Panc1 (cell line): Measurements from ENCODE around the gene TBATA. TPM values are rescaled to one million over a fixed set of nuclear protein-coding genes. Genes with fewer than 3 reads are reported as not detected.

ENCODE experiments used
- ATAC-seq: fragments of 200-7000 bp; cut with Tn5 transposase; 2 replicates; pipeline ENCODE4 v1.9.1; 2020; ENCODE audit warnings: mild to moderate bottlenecking, moderate library complexity
- BruUV-seq: library from RNA; stranded (reverse); fragments of 400-500 nt; replicated peaks from 2 replicates; lab custom pipeline; 2021; lab: Mats Ljungman, UMichigan
- CTCF ChIA-PET: fragments of 300-600 bp; sonication (Branson Sonifier 250); formaldehyde crosslinking; loops from one replicate; lab custom pipeline; 2022; ENCODE audit warnings: antibody characterized with exemption; lab: Charles Lee
- POLR2A ChIA-PET: fragments of 300-600 bp; sonication (Branson Sonifier 250); formaldehyde crosslinking; loops from one replicate; lab custom pipeline; 2022; ENCODE audit warnings: antibody characterized with exemption; lab: Charles Lee
- DNase-seq: peaks from one replicate; pipeline ENCODE4 v3.0.0-alpha.2; 2010; ENCODE audit warnings: low read depth, low spot score
- H3K27ac ChIP-seq: 2 replicates; pipeline ENCODE4 v1.5.1; 2011; ENCODE audit warnings: mild to moderate bottlenecking, low read length, inconsistent platforms
- H3K27me3 ChIP-seq: fragments of 200-500 bp; sonication (Bioruptor generic); 2 replicates; pipeline ENCODE4 v1.6.0; 2014; ENCODE audit warnings: low read length, inconsistent platforms; ENCODE audit not compliant: control insufficient read depth, insufficient read depth
- H3K36me3 ChIP-seq: fragments of 200-500 bp; sonication (Bioruptor generic); 2 replicates; pipeline ENCODE4 v1.5.1; 2014; ENCODE audit warnings: inconsistent platforms, mild to moderate bottlenecking, low read length, moderate library complexity; ENCODE audit not compliant: control insufficient read depth, insufficient read depth
- H3K4me1 ChIP-seq: 2 replicates; pipeline ENCODE4 v1.5.1; 2011; ENCODE audit warnings: inconsistent platforms, mild to moderate bottlenecking, low read length, moderate library complexity; ENCODE audit not compliant: control insufficient read depth, insufficient read depth
- H3K4me3 ChIP-seq, 2 experiments: 2 replicates each; pipeline ENCODE4 v1.5.1; 2011 to 2012; ENCODE audit warnings: low read depth in 2 of 2, low read length in 2 of 2, mild to moderate bottlenecking in 2 of 2, inconsistent platforms in 1 of 2, moderate library complexity in 1 of 2
- H3K9me3 ChIP-seq: fragments of 200-500 bp; sonication (Bioruptor generic); 2 replicates; pipeline ENCODE4 v1.5.1; 2014; ENCODE audit warnings: low read depth, mild to moderate bottlenecking, inconsistent platforms, low read length, moderate library complexity; ENCODE audit not compliant: control insufficient read depth, insufficient read depth
- CTCF ChIP-seq: fragments of 450-650 bp; IDR thresholded peaks from 2 replicates; pipeline ENCODE4 v1.5.1; 2017; ENCODE audit warnings: mild to moderate bottlenecking
- POLR2AphosphoS5 ChIP-seq: IDR thresholded peaks from 2 replicates; pipeline ENCODE4 v1.6.1; 2012; ENCODE audit warnings: mild to moderate bottlenecking, low read depth, low read length, moderate library complexity
- REST ChIP-seq, 2 experiments: IDR thresholded peaks; 2 replicates each; pipeline ENCODE4 v1.6.1; 2011 to 2012; ENCODE audit warnings: low read depth in 2 of 2, control low read depth in 1 of 2, low read length in 1 of 2, mild to moderate bottlenecking in 1 of 2, moderate library complexity in 1 of 2; ENCODE audit not compliant: insufficient read depth in 1 of 2
- SIN3A ChIP-seq: IDR thresholded peaks from 2 replicates; pipeline ENCODE4 v1.6.1; 2012; ENCODE audit warnings: low read depth, mild to moderate bottlenecking, low read length, moderate library complexity, borderline replicate concordance; ENCODE audit not compliant: insufficient read depth
- TCF7L2 ChIP-seq: IDR thresholded peaks from 2 replicates; pipeline ENCODE4 v1.6.1; 2011; ENCODE audit warnings: mild to moderate bottlenecking, low read depth, low read length, inconsistent platforms
- in situ Hi-C: cut with HindIII; loops from 2 replicates; pipeline ENCODE4 v1.10.0; 2016; ENCODE audit warnings: low sequenced_read_pairs, low pct_unique_long_range_greater_than_20kb
- intact Hi-C: fragments of 100-400 bp; cut with micrococcal nuclease; formaldehyde crosslinking; loops from one replicate; pipeline ENCODE4 v1.10.0; 2022; ENCODE audit not compliant: unreplicated experiment
- total RNA-seq: library from RNA; stranded (reverse); gene quantifications from one replicate; pipeline ENCODE4 v1.2.1, GENCODE V29; 2021; ENCODE audit not compliant: unreplicated experiment

TBATA gene
- total RNA-seq, 1 experiment from 2014 or later, result not detected

DNA sequence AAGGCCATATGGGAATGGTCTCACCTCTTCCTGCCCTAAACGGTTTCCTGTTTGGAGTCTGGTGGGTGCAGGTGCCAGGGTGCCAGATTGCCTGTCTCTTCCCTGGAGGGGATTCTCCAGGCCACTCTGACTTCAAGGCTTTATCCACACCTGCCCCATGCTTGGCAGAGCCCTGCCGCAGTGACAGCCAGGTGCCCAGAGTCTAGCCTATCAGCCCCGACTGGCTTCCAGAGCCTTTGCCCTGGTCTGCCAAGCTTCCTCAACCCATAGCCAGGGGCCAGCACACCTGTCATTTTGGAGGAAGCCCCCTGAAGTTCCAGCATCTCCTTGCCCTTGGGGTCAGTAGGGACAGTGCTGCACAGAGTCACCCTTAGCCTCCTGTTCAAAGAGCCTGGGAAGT, 21.6 kb downstream of the TBATA start:
- in situ Hi-C loops (no loop called here), intact Hi-C loops (loop anchor here (5.0 kb wide), 1 partner anchor 119 kb away; no protein-coding TSS in a partner anchor)
- BruUV-seq, result no TSS peak
- no peaks in the 10 kb centered on the region for H3K4me1 ChIP-seq
- DNase-seq (no peak), ATAC-seq (no peak)
- H3K4me3 ChIP-seq, result no peak overlapping the region
- ChIA-PET POLR2A (interaction anchor here (1.2 kb wide), 1 partner anchor 93 kb away, joined by 5 read pairs; no protein-coding TSS in a partner anchor), CTCF (no interaction called here)
- no peaks in the 10 kb centered on the region; the same call in 1 of the 2 replicates for H3K27me3 ChIP-seq
- no peaks in the 10 kb centered on the region for H3K36me3 ChIP-seq
- no peaks in the 10 kb centered on the region for H3K9me3 ChIP-seq
- H3K27ac ChIP-seq, result no peak overlapping the region
- TF ChIP-seq POLR2AphosphoS5, result no peak
- TF ChIP-seq CTCF, result no peak
- no peak for TF ChIP-seq SIN3A
- TF ChIP-seq REST (IDR thresholded peaks at IDR 0.05; ENCODE audit: insufficient read depth in 1 of 2, low read depth in 2 of 2, low read length in 1 of 2), result no peak
- TF ChIP-seq TCF7L2, result no peak

- BruUV-seq, result no TSS peak
- TF ChIP-seq POLR2AphosphoS5 (no peak), REST (IDR thresholded peaks at IDR 0.05; ENCODE audit: insufficient read depth in 1 of 2, low read depth in 2 of 2, low read length in 1 of 2) (no peak), TCF7L2 (no peak), SIN3A (no peak), CTCF (no peak)
- DNase-seq (no peak), ATAC-seq (no peak)
- in situ Hi-C loops, result no loop called here
- Histone ChIP-seq H3K36me3 (no peaks in the 10 kb centered on the region), H3K27me3 (no peaks in the 10 kb centered on the region), H3K4me1 (no peaks in the 10 kb centered on the region), H3K27ac (no peak overlapping the region), H3K9me3 (no peaks in the 10 kb centered on the region), H3K4me3 (no peak overlapping the region)
- intact Hi-C loops, result loop anchor here (5.0 kb wide), 1 partner anchor 120 kb away; no protein-coding TSS in a partner anchor
- ChIA-PET POLR2A (interaction anchor here (1.2 kb wide), 1 partner anchor 92 kb away, joined by 5 read pairs; no protein-coding TSS in a partner anchor), CTCF (no interaction called here)
Observed at GRCh38 chr10:70762441-70763175, 22.6 kb downstream of the TBATA start.
